Liver (tissue), 9 donors: ENCODE results near the gene PPP1R13B. TPM values are rescaled to one million over a fixed set of nuclear protein-coding genes. Genes with fewer than 3 reads are reported as not detected.

ENCODE experiments used
- DNase-seq: peaks from one replicate; pipeline ENCODE4 v3.0.0-alpha.2; 2017; ENCODE audit warnings: low spot score
- H3K27ac ChIP-seq, 2 donors: one replicate each; pipeline ENCODE4 v1.7.0; 2013; ENCODE audit warnings: inconsistent platforms in 2 of 2, low read length in 2 of 2, control low read depth in 1 of 2, low read depth in 1 of 2, mild to moderate bottlenecking in 1 of 2
- H3K27me3 ChIP-seq, 4 donors: one replicate each; pipeline versions ENCODE4 v1.6.1 to v1.7.0; 2013; ENCODE audit warnings: low read length in 3 of 4, inconsistent platforms in 1 of 4, mild to moderate bottlenecking in 1 of 4, moderate library complexity in 1 of 4; ENCODE audit not compliant: control insufficient read depth in 4 of 4, insufficient read depth in 4 of 4
- H3K36me3 ChIP-seq, 4 donors: one replicate each; pipeline versions ENCODE4 v1.6.1 to v1.7.0; 2013; ENCODE audit warnings: low read length in 3 of 4, mild to moderate bottlenecking in 3 of 4, low read depth in 1 of 4, moderate library complexity in 1 of 4; ENCODE audit not compliant: control insufficient read depth in 4 of 4, insufficient read depth in 3 of 4
- H3K4me1 ChIP-seq, 4 donors: one replicate each; pipeline versions ENCODE4 v1.6.1 to v1.7.0; 2013; ENCODE audit warnings: low read length in 3 of 4, mild to moderate bottlenecking in 3 of 4, moderate library complexity in 1 of 4; ENCODE audit not compliant: control insufficient read depth in 4 of 4, insufficient read depth in 4 of 4
- H3K4me3 ChIP-seq, 3 donors: one replicate each; pipeline versions ENCODE4 v1.6.1 to v1.7.0; 2013; ENCODE audit warnings: low read length in 3 of 3, control low read depth in 1 of 3, low read depth in 1 of 3, mild to moderate bottlenecking in 1 of 3
- H3K9ac ChIP-seq, 2 donors: one replicate each; pipeline ENCODE4 v1.7.0; 2013; ENCODE audit warnings: low read length in 2 of 2, mild to moderate bottlenecking in 2 of 2, moderate library complexity in 2 of 2, control low read depth in 1 of 2, low read depth in 1 of 2
- H3K9me3 ChIP-seq, 4 donors: one replicate each; pipeline versions ENCODE4 v1.6.1 to v1.7.0; 2013; ENCODE audit warnings: low read length in 3 of 4; ENCODE audit not compliant: control insufficient read depth in 4 of 4
- ATF3 ChIP-seq: IDR thresholded peaks from 2 replicates; pipeline ENCODE4 v1.6.1; 2016; ENCODE audit warnings: antibody characterized with exemption
- CTCF ChIP-seq: fragments of 150-350 bp; IDR thresholded peaks from 2 replicates; pipeline ENCODE4 v1.5.1; 2017; ENCODE audit warnings: improper control_type of control experiment, low read depth, low read length; ENCODE audit not compliant: missing input control
- EGR1 ChIP-seq, 2 donors: IDR thresholded peaks; 2 replicates each; pipeline ENCODE4 v1.6.1; 2016 to 2018; ENCODE audit warnings: antibody characterized with exemption in 2 of 2, low read depth in 2 of 2
- FOXA1 ChIP-seq: IDR thresholded peaks from 2 replicates; pipeline ENCODE4 v1.6.1; 2016; ENCODE audit warnings: antibody characterized with exemption
- FOXA2 ChIP-seq: IDR thresholded peaks from 2 replicates; pipeline ENCODE4 v1.6.1; 2016; ENCODE audit warnings: antibody characterized with exemption
- GABPA ChIP-seq, 2 donors: IDR thresholded peaks in 1 of 2; conservative IDR thresholded peaks in 1 of 2; 2 replicates each; pipeline ENCODE4 v1.6.1; 2016; ENCODE audit warnings: antibody characterized with exemption in 2 of 2, mild to moderate bottlenecking in 1 of 2, moderate library complexity in 1 of 2
- HNF4A ChIP-seq, 2 donors: conservative IDR thresholded peaks; 2 replicates each; pipeline ENCODE4 v1.6.1; 2016; ENCODE audit warnings: antibody characterized with exemption in 2 of 2, mild to moderate bottlenecking in 2 of 2
- HNF4G ChIP-seq: IDR thresholded peaks from 2 replicates; pipeline ENCODE4 v1.6.1; 2016; ENCODE audit warnings: antibody characterized with exemption
- JUND ChIP-seq, 2 donors: IDR thresholded peaks; 2 replicates each; pipeline ENCODE4 v1.6.1; 2016; ENCODE audit warnings: antibody characterized with exemption in 2 of 2
- MAX ChIP-seq: IDR thresholded peaks from 2 replicates; pipeline ENCODE4 v1.6.1; 2016; ENCODE audit warnings: antibody characterized with exemption
- NR2F2 ChIP-seq: IDR thresholded peaks from 2 replicates; pipeline ENCODE4 v1.6.1; 2016; ENCODE audit warnings: antibody characterized with exemption
- RAD21 ChIP-seq, 2 donors: IDR thresholded peaks; 2 replicates each; pipeline ENCODE4 v1.6.1; 2016; ENCODE audit warnings: antibody characterized with exemption in 2 of 2, mild to moderate bottlenecking in 2 of 2
- REST ChIP-seq: IDR thresholded peaks from 2 replicates; pipeline ENCODE4 v1.6.1; 2016; ENCODE audit warnings: antibody characterized with exemption, mild to moderate bottlenecking
- RXRA ChIP-seq, 2 donors: IDR thresholded peaks; 2 replicates each; pipeline ENCODE4 v1.6.1; 2017 to 2018; ENCODE audit warnings: antibody characterized with exemption in 2 of 2, mild to moderate bottlenecking in 1 of 2
- SP1 ChIP-seq: IDR thresholded peaks from 2 replicates; pipeline ENCODE4 v1.6.1; 2018; ENCODE audit warnings: antibody characterized with exemption, mild to moderate bottlenecking
- TAF1 ChIP-seq: conservative IDR thresholded peaks from 2 replicates; pipeline ENCODE4 v1.6.1; 2016; ENCODE audit warnings: antibody characterized with exemption, mild to moderate bottlenecking
- ZBTB33 ChIP-seq: IDR thresholded peaks from 2 replicates; pipeline ENCODE4 v1.6.1; 2016; ENCODE audit warnings: antibody characterized with exemption
- WGBS: extraction: QIAGEN DNeasy Blood & Tissue Kit; methylation state at CpG from one replicate; pipeline ENCODE4 v1.1.7; 2013; 5-methylcytosine and 5-hydroxymethylcytosine counted together
- polyA plus RNA-seq, 2 donors: library from polyadenylated mRNA; stranded (reverse) in 1 of 2; unstranded in 1 of 2; fragments of 200-250 nt in 1 of 2; fragments of >200 nt in 1 of 2; fragmentation: Nextera tagmentation in 1 of 2; extraction: Ambion mirVana in 1 of 2; gene quantifications; one replicate each; pipeline versions ENCODE4 v1.2.1 to v1.2.3, GENCODE V29; 2013 to 2015
- total RNA-seq, 2 donors: library from RNA; depleted of rRNA; stranded (reverse); fragments of >200 nt; gene quantifications; one replicate each; pipeline ENCODE4 v1.2.3, GENCODE V29; 2014
- donor health status: healthy.
- donor health status: healthy.
- donor health status: healthy.
- donor health status: healthy.
- donor health status: healthy.

The PPP1R13B gene
- total and polyA plus RNA-seq, 4 donors: 3.2 to 15.1 (median 5.1) TPM

GRCh38 chr14:103803661-103804060, 43.7 kb downstream of the PPP1R13B start:
- Histone ChIP-seq H3K36me3 (peaks cover 0 to 2% (median 0%) of the 10 kb centered on the region in 4 donors), H3K9ac (no peak overlapping the region), H3K9me3 (no peaks in the 10 kb centered on the region), H3K4me1 (peaks cover 0 to 2% (median 1%) of the 10 kb centered on the region in 4 donors), H3K4me3 (no peak overlapping the region), H3K27ac (no peak overlapping the region), H3K27me3 (no peaks in the 10 kb centered on the region)
- DNase-seq: no peak
- TF ChIP-seq HNF4G (no peak), ATF3 (no peak), EGR1 (IDR thresholded peaks at IDR 0.05; ENCODE audit: low read depth in 2 of 2) (no peak), TAF1 (no peak), REST (no peak), NR2F2 (no peak)

- 86% methylated on average over 8 of the region's 8 CpGs for WGBS
- Histone ChIP-seq H3K36me3 (peaks cover 0 to 2% (median 0%) of the 10 kb centered on the region in 4 donors), H3K27ac (no peak overlapping the region), H3K9ac (no peak overlapping the region), H3K27me3 (no peaks in the 10 kb centered on the region), H3K4me1 (no peaks in the 10 kb centered on the region), H3K4me3 (no peak overlapping the region), H3K9me3 (no peaks in the 10 kb centered on the region)
- TF ChIP-seq SP1 (no peak), HNF4A (conservative IDR thresholded peaks at IDR 0.05) (no peak), CTCF (no peak), HNF4G (no peak), MAX (no peak), RXRA (IDR thresholded peaks at IDR 0.05) (no peak), RAD21 (IDR thresholded peaks at IDR 0.05) (no peak), NR2F2 (no peak), GABPA (IDR thresholded peaks at IDR 0.05 in 1 of 2, conservative IDR thresholded peaks at IDR 0.05 in 1 of 2) (no peak), FOXA1 (no peak), EGR1 (IDR thresholded peaks at IDR 0.05; ENCODE audit: low read depth in 2 of 2) (no peak), FOXA2 (no peak), JUND (IDR thresholded peaks at IDR 0.05) (no peak), ZBTB33 (no peak), TAF1 (no peak), REST (no peak), ATF3 (no peak)
- no peak for DNase-seq
Measured at GRCh38 chr14:103802356-103802755, 45.0 kb downstream of the PPP1R13B start.
